Right cardiac atrium (tissue), 5 donors: ENCODE measurements around the gene SHC3. TPM values are rescaled to one million over a fixed set of nuclear protein-coding genes. Genes with fewer than 3 reads are reported as not detected.
A peak's percentile ranks its signal among the peaks of the same experiment; 100 is the strongest.

Experiments used
- ATAC-seq, 2 donors: fragments of 200-7000 bp; cut with Tn5 transposase; one replicate each; pipeline versions ENCODE4 v1.8.0 to v1.9.1; 2020; ENCODE audit warnings: moderate library complexity in 2 of 2, mild to moderate bottlenecking in 1 of 2
- DNase-seq, 3 donors: peaks; one replicate each; pipeline ENCODE4 v3.0.0-alpha.2; 2020
- H3K27ac ChIP-seq: one replicate; pipeline ENCODE4 v1.5.1; 2013; ENCODE audit warnings: mild to moderate bottlenecking, low read length, control low read depth, moderate library complexity
- H3K27me3 ChIP-seq: one replicate; pipeline ENCODE4 v1.6.1; 2013; ENCODE audit not compliant: control insufficient read depth, insufficient read depth
- H3K4me1 ChIP-seq: one replicate; pipeline ENCODE4 v1.6.1; 2013; ENCODE audit warnings: low read length; ENCODE audit not compliant: control insufficient read depth, insufficient read depth
- H3K4me3 ChIP-seq: one replicate; pipeline ENCODE4 v1.5.1; 2013; ENCODE audit warnings: low read length, control low read depth
- H3K9me3 ChIP-seq: one replicate; pipeline ENCODE4 v1.6.1; 2013; ENCODE audit warnings: low read length; ENCODE audit not compliant: control insufficient read depth
- WGBS: extraction: QIAGEN DNeasy Blood & Tissue Kit; methylation state at CpG from one replicate; pipeline ENCODE4 v1.1.7; 2013; 5-methylcytosine and 5-hydroxymethylcytosine counted together
- intact Hi-C, 4 donors: fragments of 100-400 bp; cut with DNase I; formaldehyde crosslinking; loops; one replicate each; pipeline versions ENCODE4 v1.11.0 to v1.14.0; 2022 to 2023
- polyA plus RNA-seq: library from polyadenylated mRNA; stranded (reverse); fragments of 200-250 nt; gene quantifications from one replicate; pipeline ENCODE4 v1.2.3, GENCODE V29; 2013
- total RNA-seq, 4 donors: library from RNA; stranded (reverse); fragmentation: NEBNext Ultra II Directional; extraction: Animal tissue kit (Norgen Biotek cat#: 25700); gene quantifications; one replicate each; pipeline ENCODE4 v1.2.1, GENCODE V29; 2021
- donor health status: healthy with polysubstance abuse.
- donor health status: DM: no; HTN: yes; CAD: no.
- donor health status: DM: no; HTN: no; CAD: no.
- donor health status: DM: no; HTN: yes; CAD: no; lungs with severe emphysema.
- donor health status: DM: yes; HTN: yes; CAD: no.

SHC3 gene
- total and polyA plus RNA-seq, 5 donors, result 0.29 to 3.1 (median 1.1) TPM

- Histone ChIP-seq H3K4me3 (no peak overlapping the region), H3K27ac (no peak overlapping the region), H3K4me1 (peaks cover 2% of the 10 kb centered on the region), H3K27me3 (no peaks in the 10 kb centered on the region), H3K9me3 (no peaks in the 10 kb centered on the region)
- 57% methylated on average over 1 of the region's 1 CpG for WGBS
- ATAC-seq, result no peak
- no peak for DNase-seq
- intact Hi-C loops, result no loop called here
These were observed 197.8 kb downstream of the SHC3 start for GRCh38 chr9:88980740-88981203.

- Histone ChIP-seq H3K27me3 (no peaks in the 10 kb centered on the region), H3K4me1 (peaks cover 2% of the 10 kb centered on the region), H3K4me3 (no peak overlapping the region), H3K9me3 (no peaks in the 10 kb centered on the region), H3K27ac (no peak overlapping the region)
- DNase-seq, result no peak
- 93% methylated on average over 2 of the region's 2 CpGs for WGBS
- ATAC-seq, result no peak
- intact Hi-C loops, result no loop called here
These were observed 198.8 kb downstream of the SHC3 start for GRCh38 chr9:88979791-88980190.

GRCh38 chr9:88979021-88979420, 199.6 kb downstream of the SHC3 start:
- intact Hi-C loops, result no loop called here
- no peaks in the 10 kb centered on the region for H3K27me3 ChIP-seq
- no peak overlapping the region for H3K4me3 ChIP-seq
- H3K9me3 ChIP-seq, result no peaks in the 10 kb centered on the region
- H3K27ac ChIP-seq, result no peak overlapping the region
- WGBS, result 60% methylated on average over 2 of the region's 2 CpGs
- peaks cover 2% of the 10 kb centered on the region for H3K4me1 ChIP-seq
- DNase-seq (no peak), ATAC-seq (peak in 1 of 2 donors; percentile 36)

DNA sequence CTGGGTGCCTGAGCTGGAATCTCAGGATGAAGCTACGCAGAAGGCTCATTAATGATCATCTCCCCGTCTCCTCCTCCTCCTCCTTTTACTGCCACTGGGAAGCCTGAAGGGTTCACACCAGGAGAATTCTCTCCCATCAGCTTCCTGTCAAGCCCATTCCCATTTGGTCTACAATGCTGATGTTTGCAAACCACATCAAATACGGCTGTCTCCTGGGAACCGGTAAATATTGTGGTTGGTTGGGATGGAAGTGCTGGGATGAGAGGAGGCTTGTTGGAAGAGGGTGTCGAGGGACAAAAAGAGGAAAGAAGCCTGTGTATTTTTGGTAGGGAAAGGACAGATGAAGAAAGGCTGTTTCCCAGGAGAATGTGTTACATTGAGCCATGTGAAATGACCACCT, 200.6 kb downstream of the SHC3 start:
- no peaks in the 10 kb centered on the region for H3K9me3 ChIP-seq
- no peak overlapping the region for H3K27ac ChIP-seq
- H3K4me1 ChIP-seq, result peaks cover 2% of the 10 kb centered on the region
- peak; percentile 62 to 78 for ATAC-seq
- DNase-seq, result no peak
- H3K4me3 ChIP-seq, result no peak overlapping the region
- no peaks in the 10 kb centered on the region for H3K27me3 ChIP-seq
- 65% methylated on average over 5 of the region's 5 CpGs for WGBS
- intact Hi-C loops, result no loop called here

DNA sequence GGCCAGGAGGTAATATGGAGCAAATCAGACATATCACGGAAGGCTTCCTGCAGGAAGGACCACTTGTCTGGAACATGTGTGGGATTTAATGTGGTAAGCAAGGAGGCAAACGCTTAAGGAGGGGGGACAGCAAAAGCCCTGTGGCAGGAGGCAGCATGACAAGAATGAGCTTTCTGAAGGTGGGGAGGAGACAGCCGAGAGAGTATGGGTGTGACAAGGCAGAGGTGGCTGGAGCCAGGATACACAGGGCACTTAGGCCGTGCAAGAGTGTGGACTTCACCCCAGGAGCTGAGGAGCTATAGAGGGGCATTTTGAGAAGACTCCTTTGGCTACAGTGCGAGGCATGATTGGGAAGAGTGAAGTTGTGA, 201.7 kb downstream of the SHC3 start:
- ATAC-seq, result no peak
- Histone ChIP-seq H3K27ac (no peak overlapping the region), H3K9me3 (no peaks in the 10 kb centered on the region), H3K4me1 (peaks cover 2% of the 10 kb centered on the region), H3K4me3 (no peak overlapping the region), H3K27me3 (no peaks in the 10 kb centered on the region)
- 89% methylated on average over 5 of the region's 5 CpGs for WGBS
- no peak for DNase-seq
- intact Hi-C loops, result no loop called here

GRCh38 chr9:88975966-88976889, 202.4 kb downstream of the SHC3 start:
- intact Hi-C loops, result no loop called here
- 78% methylated on average over 8 of the region's 8 CpGs for WGBS
- H3K9me3 ChIP-seq, result no peaks in the 10 kb centered on the region
- no peak for ATAC-seq
- H3K27me3 ChIP-seq, result no peaks in the 10 kb centered on the region
- H3K4me1 ChIP-seq, result peaks cover 2% of the 10 kb centered on the region
- no peak overlapping the region for H3K4me3 ChIP-seq
- H3K27ac ChIP-seq, result no peak overlapping the region
- DNase-seq, result no peak

DNA sequence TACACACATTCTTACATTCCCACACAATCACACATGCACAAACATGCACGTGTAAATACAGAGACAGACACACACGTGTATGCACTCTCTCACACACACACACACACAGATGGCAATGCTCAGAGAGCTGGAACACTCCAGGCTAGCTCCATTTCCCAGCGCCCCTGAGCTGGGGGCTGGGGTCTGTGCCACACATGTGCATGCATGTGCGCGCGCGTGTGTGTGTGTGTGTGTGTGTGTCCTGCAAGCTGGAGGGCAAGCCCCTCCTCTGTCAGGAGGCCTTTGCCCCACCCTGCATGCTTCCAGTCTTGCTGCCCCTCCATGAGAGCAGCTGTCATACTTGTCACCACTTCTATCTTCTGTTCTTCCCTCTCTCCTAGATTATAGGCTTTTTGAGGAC, 204.0 kb downstream of the SHC3 start:
- WGBS, result 79% methylated on average over 7 of the region's 7 CpGs
- Histone ChIP-seq H3K27ac (no peak overlapping the region), H3K9me3 (no peaks in the 10 kb centered on the region), H3K4me1 (peaks cover 2% of the 10 kb centered on the region), H3K27me3 (no peaks in the 10 kb centered on the region), H3K4me3 (no peak overlapping the region)
- intact Hi-C loops, result no loop called here
- DNase-seq, result no peak
- no peak for ATAC-seq

DNA sequence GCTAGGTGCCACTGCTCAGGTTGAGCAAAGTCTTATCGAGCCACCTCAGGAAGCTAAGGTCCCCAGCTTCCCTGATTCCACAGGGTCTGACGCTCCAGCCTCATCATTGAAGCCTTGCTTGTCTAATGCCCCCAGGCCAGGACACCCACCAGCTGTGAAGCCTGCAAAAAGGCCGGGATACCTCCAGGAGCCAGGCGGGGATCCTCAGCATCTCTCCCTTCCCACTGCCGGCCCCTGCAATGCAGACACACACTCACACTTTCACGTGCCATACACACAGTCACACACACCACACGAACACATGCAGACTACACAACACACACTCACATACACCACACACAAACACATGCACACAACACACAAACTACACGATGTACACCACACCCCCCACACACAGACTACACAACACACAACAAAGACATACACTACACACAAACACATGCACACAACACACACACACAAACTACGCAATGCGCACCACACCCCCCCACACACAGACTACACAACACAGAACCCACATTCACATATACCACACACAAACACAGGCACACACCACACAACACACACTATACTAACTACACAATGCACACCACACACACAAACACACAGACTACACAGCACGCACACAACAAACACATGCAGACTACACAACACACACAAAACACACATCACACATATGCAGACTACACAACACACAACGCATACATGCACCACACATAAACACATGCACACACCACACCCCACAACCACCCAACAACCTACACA, 205.2 kb downstream of the SHC3 start:
- intact Hi-C loops, result no loop called here
- no peak for ATAC-seq
- Histone ChIP-seq H3K27me3 (no peaks in the 10 kb centered on the region), H3K9me3 (no peaks in the 10 kb centered on the region), H3K4me3 (no peak overlapping the region), H3K4me1 (no peaks in the 10 kb centered on the region), H3K27ac (no peak overlapping the region)
- WGBS, result 89% methylated on average over 12 of the region's 12 CpGs
- DNase-seq, result no peak

DNA sequence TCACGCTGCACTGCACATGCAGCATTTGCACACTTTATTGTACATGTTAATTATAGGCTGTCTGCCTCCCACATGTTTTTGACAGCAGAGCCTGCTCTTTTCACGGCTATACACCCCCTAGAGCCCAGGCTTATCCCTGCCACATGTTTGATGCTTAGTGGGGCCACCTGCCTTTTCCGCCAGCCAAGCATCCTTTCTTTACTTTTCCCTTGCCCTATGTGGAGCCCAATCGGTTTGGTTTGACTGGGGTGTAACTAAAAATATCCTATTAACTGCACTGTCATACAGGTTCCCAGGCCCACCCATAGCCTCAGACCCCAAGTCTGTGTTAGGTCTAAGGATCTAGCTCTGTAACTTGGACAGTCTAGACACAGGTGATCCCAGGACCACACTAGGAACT, 206.2 kb downstream of the SHC3 start:
- no peaks in the 10 kb centered on the region for H3K27me3 ChIP-seq
- H3K27ac ChIP-seq, result no peak overlapping the region
- ATAC-seq (no peak), DNase-seq (no peak)
- intact Hi-C loops, result no loop called here
- WGBS, result 84% methylated on average over 4 of the region's 4 CpGs
- no peaks in the 10 kb centered on the region for H3K9me3 ChIP-seq
- H3K4me3 ChIP-seq, result no peak overlapping the region
- H3K4me1 ChIP-seq, result no peaks in the 10 kb centered on the region

GRCh38 chr9:88971131-88971960, 207.3 kb downstream of the SHC3 start:
- no peaks in the 10 kb centered on the region for H3K27me3 ChIP-seq
- intact Hi-C loops, result no loop called here
- H3K27ac ChIP-seq, result no peak overlapping the region
- no peak overlapping the region for H3K4me3 ChIP-seq
- H3K4me1 ChIP-seq, result no peaks in the 10 kb centered on the region
- ATAC-seq (no peak), DNase-seq (no peak)
- H3K9me3 ChIP-seq, result no peaks in the 10 kb centered on the region
- 89% methylated on average over 23 of the region's 23 CpGs for WGBS
